H1 (cell line): Measurements from ENCODE around the gene PPCDC. TPM values are rescaled to one million over a fixed set of nuclear protein-coding genes. Genes with fewer than 3 reads are reported as not detected.

ENCODE experiments used
- CTCF ChIA-PET: fragments of 300-600 bp; sonication (Branson Sonifier 250); formaldehyde crosslinking; loops from one replicate; lab custom pipeline; 2021; ENCODE audit not compliant: partially characterized antibody; lab: Charles Lee
- POLR2A ChIA-PET: fragments of 300-600 bp; sonication (Branson Sonifier 250); formaldehyde crosslinking; loops from one replicate; lab custom pipeline; 2021; ENCODE audit warnings: inconsistent platforms; ENCODE audit not compliant: partially characterized antibody; lab: Charles Lee
- DNase-seq, 2 experiments: peaks; one replicate each; pipeline versions ENCODE4 v3.0.0 to v3.0.0-alpha.2; 2010 to 2022; ENCODE audit warnings: low spot score in 2 of 2, low read depth in 1 of 2, mixed read lengths in 1 of 2
- FAIRE-seq: peaks from 2 replicates; lab custom pipeline; 2011; peaks lifted over from hg19 to GRCh38; lab: Jason Lieb, UNC
- H2AFZ ChIP-seq: 2 replicates; pipeline ENCODE4 v1.8.1; 2012; ENCODE audit warnings: low read length, inconsistent platforms
- H2AK5ac ChIP-seq: 2 replicates; pipeline ENCODE4 v1.6.1; 2013; ENCODE audit warnings: low read depth, low read length
- H2BK120ac ChIP-seq: replicated peaks from 2 replicates; pipeline ENCODE3; 2013; ENCODE audit warnings: low read depth, low read length, inconsistent platforms
- H2BK12ac ChIP-seq: 2 replicates; pipeline ENCODE4 v1.6.1; 2013; ENCODE audit warnings: low read depth, low read length
- H2BK15ac ChIP-seq: 2 replicates; pipeline ENCODE4 v1.6.1; 2013; ENCODE audit warnings: low read length
- H2BK20ac ChIP-seq: 2 replicates; pipeline ENCODE4 v1.6.1; 2013; ENCODE audit warnings: low read length
- H2BK5ac ChIP-seq: 2 replicates; pipeline ENCODE4 v1.6.1; 2013; ENCODE audit warnings: low read depth, low read length
- H3K14ac ChIP-seq: 2 replicates; pipeline ENCODE4 v1.6.1; 2013; ENCODE audit warnings: inconsistent platforms; ENCODE audit not compliant: insufficient read length
- H3K18ac ChIP-seq: 2 replicates; pipeline ENCODE4 v1.6.1; 2013; ENCODE audit warnings: low read length; ENCODE audit errors: extremely low read depth
- H3K23ac ChIP-seq: 2 replicates; pipeline ENCODE4 v1.6.1; 2013; ENCODE audit warnings: inconsistent platforms; ENCODE audit not compliant: insufficient read length
- H3K23me2 ChIP-seq: 2 replicates; pipeline ENCODE4 v1.6.1; 2013; ENCODE audit warnings: low read depth, low read length
- H3K27ac ChIP-seq: 2 replicates; pipeline ENCODE4 v1.6.1; 2011; ENCODE audit warnings: low read depth, low read length, inconsistent platforms
- H3K27me3 ChIP-seq, 4 experiments: replicated peaks in 1 of 4; 1 replicate in 1 of 4; 2 replicates in 3 of 4; pipeline versions ENCODE4 v1.6.1 to v1.8.1; 2011 to 2013; ENCODE audit warnings: low read length in 3 of 4, mild to moderate bottlenecking in 3 of 4, inconsistent platforms in 2 of 4, mixed read lengths in 2 of 4, moderate library complexity in 1 of 4; ENCODE audit not compliant: control insufficient read depth in 3 of 4, insufficient read depth in 3 of 4; ENCODE audit errors: extremely low read depth in 1 of 4
- H3K36me3 ChIP-seq, 4 experiments: 2 replicates each; pipeline versions ENCODE4 v1.6.1 to v1.8.1; 2011 to 2013; ENCODE audit warnings: mild to moderate bottlenecking in 4 of 4, low read length in 3 of 4, moderate library complexity in 2 of 4, control low read depth in 1 of 4, inconsistent platforms in 1 of 4; ENCODE audit not compliant: insufficient read depth in 4 of 4, control insufficient read depth in 2 of 4
- H3K4ac ChIP-seq: replicated peaks from 2 replicates; pipeline ENCODE3; 2013; ENCODE audit warnings: low read length, low read depth, mixed read lengths, inconsistent platforms; ENCODE audit not compliant: insufficient read length
- H3K4me1 ChIP-seq, 4 experiments: replicated peaks in 1 of 4; 1 replicate in 1 of 4; 2 replicates in 3 of 4; pipeline versions ENCODE4 v1.6.1 to v1.8.1; 2011 to 2013; ENCODE audit warnings: low read length in 3 of 4, inconsistent platforms in 2 of 4, mixed read lengths in 1 of 4; ENCODE audit not compliant: insufficient read depth in 4 of 4, control insufficient read depth in 3 of 4
- H3K4me2 ChIP-seq, 2 experiments: 2 replicates each; pipeline versions ENCODE4 v1.6.1 to v1.8.1; 2011 to 2013; ENCODE audit warnings: low read depth in 2 of 2, low read length in 2 of 2, control low read depth in 1 of 2, inconsistent platforms in 1 of 2, mild to moderate bottlenecking in 1 of 2; ENCODE audit not compliant: insufficient read depth in 1 of 2
- H3K4me3 ChIP-seq, 4 experiments: fragments of 200-600, 300-600 bp in 1 of 4; sonication (generic), shearing (Covaris generic), sonication (Bioruptor Twin) in 1 of 4; 2 replicates each; pipeline versions ENCODE4 v1.5.1 to v1.8.1; 2011 to 2016; ENCODE audit warnings: low read length in 4 of 4, low read depth in 3 of 4, control low read depth in 2 of 4, inconsistent platforms in 2 of 4, mild to moderate bottlenecking in 2 of 4, mixed read lengths in 1 of 4, moderate library complexity in 1 of 4; ENCODE audit not compliant: insufficient read depth in 2 of 4; ENCODE audit errors: extremely low read depth in 1 of 4
- H3K56ac ChIP-seq: replicated peaks from 2 replicates; pipeline ENCODE3; 2013; ENCODE audit warnings: low read depth, mild to moderate bottlenecking, mixed read lengths, low read length, inconsistent platforms; ENCODE audit not compliant: insufficient read length
- H3K79me1 ChIP-seq: 2 replicates; pipeline ENCODE4 v1.6.1; 2013; ENCODE audit warnings: low read depth, low read length, control low read depth
- H3K79me2 ChIP-seq, 2 experiments: 2 replicates each; pipeline versions ENCODE4 v1.6.1 to v1.8.1; 2012 to 2013; ENCODE audit warnings: low read length in 2 of 2, mild to moderate bottlenecking in 2 of 2, inconsistent platforms in 1 of 2; ENCODE audit not compliant: insufficient read depth in 2 of 2, control insufficient read depth in 1 of 2
- H3K9ac ChIP-seq, 4 experiments: replicated peaks in 1 of 4; 1 replicate in 1 of 4; 2 replicates in 3 of 4; pipeline versions ENCODE4 v1.6.1 to v1.8.1; 2011 to 2013; ENCODE audit warnings: low read depth in 3 of 4, low read length in 3 of 4, control low read depth in 2 of 4, mild to moderate bottlenecking in 2 of 4, moderate library complexity in 2 of 4, inconsistent platforms in 1 of 4; ENCODE audit errors: extremely low read depth in 1 of 4
- H3K9me3 ChIP-seq, 2 experiments: 2 replicates each; pipeline versions ENCODE4 v1.6.1 to v1.8.1; 2012 to 2013; ENCODE audit warnings: mild to moderate bottlenecking in 2 of 2, moderate library complexity in 2 of 2, control low read depth in 1 of 2, inconsistent platforms in 1 of 2, low read depth in 1 of 2, low read length in 1 of 2, mixed read lengths in 1 of 2; ENCODE audit not compliant: insufficient read depth in 2 of 2
- H4K20me1 ChIP-seq, 2 experiments: replicated peaks in 1 of 2; 2 replicates each; pipeline versions ENCODE3 to v1.8.1; 2011 to 2013; ENCODE audit warnings: inconsistent platforms in 2 of 2, low read length in 2 of 2, mild to moderate bottlenecking in 1 of 2; ENCODE audit not compliant: insufficient read depth in 2 of 2, control insufficient read depth in 1 of 2
- H4K5ac ChIP-seq: 2 replicates; pipeline ENCODE4 v1.6.1; 2013; ENCODE audit warnings: low read length, low read depth, mixed read lengths, inconsistent platforms; ENCODE audit not compliant: insufficient read length
- H4K8ac ChIP-seq: 2 replicates; pipeline ENCODE4 v1.8.0; 2013; ENCODE audit warnings: mild to moderate bottlenecking, moderate library complexity, low read length, inconsistent platforms; ENCODE audit not compliant: insufficient read depth; ENCODE audit errors: extremely low read depth
- H4K91ac ChIP-seq: replicated peaks from 2 replicates; pipeline ENCODE3; 2013; ENCODE audit warnings: low read length, mixed read lengths, inconsistent platforms; ENCODE audit not compliant: insufficient read length
- CBX5 ChIP-seq: fragments of 300-800, 300-1000 bp; sonication (generic); IDR thresholded peaks from 2 replicates; pipeline ENCODE4 v1.7.1; 2016; ENCODE audit warnings: antibody characterized with exemption, low read length, low read depth
- HDAC6 ChIP-seq: IDR thresholded peaks from one replicate; pipeline ENCODE4 v1.7.1; 2012; ENCODE audit warnings: low read depth, mild to moderate bottlenecking, inconsistent platforms, low read length, moderate library complexity
- JUN ChIP-seq: IDR thresholded peaks from 2 replicates; pipeline ENCODE4 v1.6.1; 2011; ENCODE audit warnings: low read depth, mild to moderate bottlenecking, improper control_type of control experiment, low read length
- KDM5A ChIP-seq: fragments of 200-600 bp; IDR thresholded peaks from 2 replicates; pipeline ENCODE4 v1.7.1; 2012; ENCODE audit warnings: mild to moderate bottlenecking, low read length, inconsistent platforms, mixed read lengths
- NRF1 ChIP-seq: IDR thresholded peaks from 2 replicates; pipeline ENCODE4 v1.6.1; 2011; ENCODE audit warnings: mild to moderate bottlenecking, low read depth, low read length, improper control_type of control experiment
- SP2 ChIP-seq: IDR thresholded peaks from 2 replicates; pipeline ENCODE4 v1.6.1; 2012; ENCODE audit warnings: mild to moderate bottlenecking, low read length, inconsistent platforms
- TBP ChIP-seq: IDR thresholded peaks from 2 replicates; pipeline ENCODE4 v1.6.1; 2011; ENCODE audit warnings: low read depth, low read length, improper control_type of control experiment
- YY1 ChIP-seq: IDR thresholded peaks from 2 replicates; pipeline ENCODE4 v1.6.1; 2011; ENCODE audit warnings: low read depth, mild to moderate bottlenecking, low read length
- WGBS, 2 experiments: shearing (Covaris generic) in 1 of 2; methylation state at CpG; one replicate each; pipeline versions ENCODE4 v1.1.6 to v1.1.7; 2013 to 2015; ENCODE audit warnings: low lambda C conversion rate in 2 of 2, mixed read lengths in 2 of 2, inconsistent platforms in 1 of 2, low coverage in 1 of 2, missing lambda C conversion rate in 1 of 2; ENCODE audit not compliant: insufficient replicate concordance in 2 of 2, insufficient coverage in 1 of 2, insufficient read length in 1 of 2; ENCODE audit errors: extremely low coverage in 1 of 2, missing lambda C conversion rate in 1 of 2; 5-methylcytosine and 5-hydroxymethylcytosine counted together
- polyA plus RNA-seq, 7 experiments: library from polyadenylated mRNA; depleted of rRNA in 3 of 7; stranded (reverse) in 5 of 7; unstranded in 2 of 7; fragments of >200 nt in 5 of 7; fragments of 200-250 nt in 2 of 7; gene quantifications; 1 replicate in 5 of 7; 2 replicates in 1 of 7; 4 replicates in 1 of 7; pipeline versions ENCODE4 v1.2.1 to v1.2.3, GENCODE V29; 2011 to 2013; ENCODE audit warnings: missing spikeins in 2 of 7, mixed read lengths in 2 of 7
- total RNA-seq: library from RNA; stranded (reverse); fragmentation: NEBNext Ultra II Directional; extraction: Animal tissue kit (Norgen Biotek cat#: 25700); gene quantifications from 2 replicates; pipeline ENCODE4 v1.2.1, GENCODE V29; 2021

Gene PPCDC
- total and polyA plus RNA-seq, 2 of the 8 experiments (the other 6 are each of a cell fraction or from before 2014, with no cell fraction given) = 11.3 to 29.7 TPM

DNA sequence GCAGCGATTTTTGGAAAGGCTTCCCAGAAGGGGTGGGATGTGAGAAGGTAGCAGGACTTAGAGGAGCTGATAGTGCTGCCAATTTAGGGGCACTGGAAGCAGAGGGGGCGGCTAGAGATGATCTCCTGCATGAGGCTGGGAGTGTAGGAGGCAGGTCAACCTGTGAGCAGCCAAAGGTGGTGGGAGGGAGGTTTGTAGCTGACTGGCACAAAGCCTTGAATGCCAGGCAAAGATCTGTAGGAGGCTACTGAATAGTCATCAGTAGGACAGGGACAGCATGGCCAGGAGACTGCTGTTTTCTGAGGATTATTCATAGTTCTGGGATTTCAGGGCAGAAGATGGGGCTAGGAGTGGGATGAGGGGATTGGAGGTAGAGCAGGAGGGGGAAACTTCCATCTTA, 25.8 kb upstream of the PPCDC start:
- no peak overlapping the region for H2AFZ ChIP-seq
- H4K8ac ChIP-seq = no peak overlapping the region
- FAIRE-seq (no peak), DNase-seq (no peak)
- H4K20me1 ChIP-seq = peaks cover 0 to 7% of the 10 kb centered on the region in 2 experiments
- H3K18ac ChIP-seq = no peak overlapping the region
- no peak overlapping the region for H2BK12ac ChIP-seq
- H4K91ac ChIP-seq = no peak overlapping the region
- peaks cover 0 to 9% of the 10 kb centered on the region in 2 experiments; a peak in 1 of 4 replicates for H3K79me2 ChIP-seq
- H3K23ac ChIP-seq = no peak overlapping the region
- no peak overlapping the region for H3K9ac ChIP-seq
- H3K4ac ChIP-seq = no peak overlapping the region
- no peaks in the 10 kb centered on the region for H3K9me3 ChIP-seq
- H3K23me2 ChIP-seq = peaks cover 9% of the 10 kb centered on the region
- no peak overlapping the region for H3K4me3 ChIP-seq
- H3K27ac ChIP-seq = no peak overlapping the region
- H2BK20ac ChIP-seq = no peak overlapping the region
- H3K36me3 ChIP-seq = no peaks in the 10 kb centered on the region
- H4K5ac ChIP-seq = no peak overlapping the region
- H3K56ac ChIP-seq = no peak overlapping the region
- POLR2A ChIA-PET = no interaction called here
- no peak overlapping the region; a peak in 1 of 4 replicates for H3K4me2 ChIP-seq
- TF ChIP-seq YY1 (no peak), TBP (no peak), CBX5 (no peak), NRF1 (no peak), HDAC6 (no peak), SP2 (no peak), JUN (no peak), KDM5A (no peak)
- no peak overlapping the region for H2BK120ac ChIP-seq
- H3K79me1 ChIP-seq = no peaks in the 10 kb centered on the region; the same call in 1 of the 2 replicates
- H3K14ac ChIP-seq = no peak overlapping the region
- H2BK15ac ChIP-seq = no peak overlapping the region
- CTCF ChIA-PET = interaction anchor here (1.5 to 2.2 kb wide), 2 partner anchors 32 to 47 kb away, joined by 3 to 6 read pairs; no protein-coding TSS in a partner anchor
- H3K27me3 ChIP-seq = peaks cover 0 to 3% (median 0%) of the 10 kb centered on the region in 4 experiments; a peak in 3 of 7 replicates
- H3K4me1 ChIP-seq = peaks cover 0 to 7% (median 4%) of the 10 kb centered on the region in 4 experiments; a peak in 6 of 7 replicates
- no peak overlapping the region for H2BK5ac ChIP-seq
- 89% methylated on average over 2 of the region's 2 CpGs; no CpG with 5 or more reads in 1 of the 2 experiments for WGBS, 2 experiments
- H2AK5ac ChIP-seq = no peak overlapping the region
